Stimulated activated CD4-positive, alpha-beta T cell treated with anti-CD3 and anti-CD28 coated beads, Interleukin-12 subunit alpha, Interleukin-12 subunit beta, amount 100 ng/mL, for 48 hours (primary cell): ENCODE results near the gene KIF7.
"Not testable (repeated sequence)": the region's sequence is repeated elsewhere in the genome, so short reads cannot be mapped to it uniquely, and the experiment has no call there.

Experiments used
- DNase-seq, 3 donors: peaks; one replicate each; pipeline ENCODE4 v3.0.0-alpha.2; 2020; ENCODE audit warnings: low read depth in 2 of 3, low spot score in 1 of 3

Gene KIF7

GRCh38 chr15:89654847-89655805 is at the start of gene KIF7:
Gene KIF7, minus strand, starts transcription at chr15:89655467. Its CDS starts 2,537 bp downstream, at chr15:89652930.
- DNase-seq = peak in 1 of 3 donors; percentile 6

- DNase-seq = no peak
These were observed 49.1 kb upstream of the KIF7 start for GRCh38 chr15:89704411-89704810.

- no peak for DNase-seq
These were observed 39.9 kb upstream of the KIF7 start for GRCh38 chr15:89695198-89695597.

- no peak for DNase-seq
These were observed 38.4 kb upstream of the KIF7 start for GRCh38 chr15:89693696-89694095.

- no peak for DNase-seq
These were observed 37.8 kb upstream of the KIF7 start for GRCh38 chr15:89693091-89693490.

- DNase-seq = peak; percentile 60 to 68 (median 64)
These were observed 35.3 kb upstream of the KIF7 start, which contains the start of the genes PEX11A and WDR93 for GRCh38 chr15:89690276-89691218. Gene PEX11A, minus strand, starts transcription at chr15:89690754. Its CDS starts 122 bp downstream, at chr15:89690632. Gene WDR93, plus strand, starts transcription at chr15:89690811. Its CDS starts 10,936 bp downstream, at chr15:89701747.

GRCh38 chr15:89689930-89690275 is 34.6 kb upstream of the KIF7 start:
- DNase-seq = not testable (repeated sequence)

GRCh38 chr15:89686522-89686921 is 31.3 kb upstream of the KIF7 start:
- no peak for DNase-seq

- no peak for DNase-seq
These were observed 30.7 kb upstream of the KIF7 start for GRCh38 chr15:89685995-89686394.

- DNase-seq = no peak
These were observed 25.9 kb upstream of the KIF7 start for GRCh38 chr15:89681146-89681545.

GRCh38 chr15:89680282-89680873 is 25.1 kb upstream of the KIF7 start:
- no peak for DNase-seq

- DNase-seq = no peak
These were observed 23.9 kb upstream of the KIF7 start, which contains the start of gene PLIN1 for GRCh38 chr15:89679212-89679611. Gene PLIN1, minus strand, starts transcription at chr15:89679367. Its CDS starts 1,878 bp downstream, at chr15:89677489.

GRCh38 chr15:89677381-89677780 is 22.1 kb upstream of the KIF7 start:
- DNase-seq = no peak

- DNase-seq = no peak
These were observed 20.3 kb upstream of the KIF7 start for GRCh38 chr15:89675606-89676005.

- no peak for DNase-seq
These were observed 19.3 kb upstream of the KIF7 start for GRCh38 chr15:89674526-89674925.

GRCh38 chr15:89673165-89673512 is 17.9 kb upstream of the KIF7 start:
- DNase-seq = no peak

- no peak for DNase-seq
These were observed 17.2 kb upstream of the KIF7 start for GRCh38 chr15:89672221-89673164.

- DNase-seq = no peak
These were observed 16.4 kb upstream of the KIF7 start for GRCh38 chr15:89671687-89672086.

GRCh38 chr15:89670971-89671560 is 15.8 kb upstream of the KIF7 start:
- DNase-seq = no peak

GRCh38 chr15:89669941-89670340 is 14.7 kb upstream of the KIF7 start:
- no peak for DNase-seq
